ENCODE measurements around the gene CHRNB2. TPM values are rescaled to one million over a fixed set of nuclear protein-coding genes. Genes with fewer than 3 reads are reported as not detected.

The CHRNB2 gene
- total RNA-seq, 1 experiment from 2014 or later: 1.8 TPM

DNA sequence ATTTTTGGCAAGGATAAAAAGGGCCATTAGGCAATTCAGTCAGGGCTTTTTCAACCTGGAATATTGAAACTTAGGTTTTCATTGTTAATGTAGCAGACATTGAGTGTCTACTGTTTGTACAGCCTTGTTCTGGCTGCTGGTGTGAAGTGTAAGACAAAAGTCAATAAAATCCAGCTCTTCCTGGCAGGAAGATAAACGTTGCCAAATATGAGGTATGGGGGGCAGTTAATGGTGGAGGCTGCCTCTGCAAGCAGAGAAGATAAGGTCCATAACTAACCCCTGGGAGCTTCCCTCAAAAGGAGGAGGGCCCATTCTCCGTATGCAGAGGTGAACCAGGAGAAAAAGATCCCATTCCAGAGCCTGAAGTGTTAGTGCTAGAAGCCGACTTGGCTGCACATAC, 45.9 kb upstream of the CHRNB2 start:
- H2BK15ac ChIP-seq (ENCODE audit: low read depth, low read length): no peak overlapping the region
- no peak overlapping the region for H3K4me2 ChIP-seq (ENCODE audit: insufficient read depth, insufficient read length, low read length)
- H3K23ac ChIP-seq (ENCODE audit: insufficient read length, low read depth, low read length): no peak overlapping the region
- DNase-seq: no peak
- no peak overlapping the region for H3K18ac ChIP-seq (ENCODE audit: insufficient read length, low read depth, low read length)
- H2BK5ac ChIP-seq (ENCODE audit: insufficient read length, low read length): no peak overlapping the region
- no peak overlapping the region for H2AK5ac ChIP-seq (ENCODE audit: insufficient read length, low read length)
- H3K79me2 ChIP-seq (ENCODE audit: insufficient read depth, low read length): no peaks in the 10 kb centered on the region
- Mint-ChIP-seq H3K36me3 (ENCODE audit: insufficient read depth in 1 of 3, low read depth in 3 of 3) (no peaks in the 10 kb centered on the region), H3K9me3 (no peaks in the 10 kb centered on the region), H3K4me3 (no peak overlapping the region), H3K27me3 (ENCODE audit: low read depth) (peaks cover 13% of the 10 kb centered on the region), H3K27ac (no peak overlapping the region), H3K4me1 (no peaks in the 10 kb centered on the region)
- no peaks in the 10 kb centered on the region for H3K9me3 ChIP-seq (ENCODE audit: control insufficient read depth, low read depth, low read length)
- H2BK12ac ChIP-seq (ENCODE audit: insufficient read length, low read depth, low read length): no peak overlapping the region
- H3K4me1 ChIP-seq (ENCODE audit: insufficient read depth, low read length): no peaks in the 10 kb centered on the region
- no peak overlapping the region for H3K27ac ChIP-seq (ENCODE audit: insufficient read length, low read depth, low read length)
- H3K56ac ChIP-seq (ENCODE audit: insufficient read length, low read depth, low read length): no peak overlapping the region
- H3K79me1 ChIP-seq (ENCODE audit: insufficient read depth, low read depth, low read length, poor library complexity, severe bottlenecking): no peaks in the 10 kb centered on the region
- H2AFZ ChIP-seq (ENCODE audit: low read length): no peak overlapping the region
- no peaks in the 10 kb centered on the region for H3K27me3 ChIP-seq (ENCODE audit: insufficient read depth, low read length)
- H3K9ac ChIP-seq (ENCODE audit: extremely low read depth, insufficient read length, low read length): no peak overlapping the region
- H3K14ac ChIP-seq (ENCODE audit: insufficient read depth, low read length): no peak overlapping the region
- no peak overlapping the region for H3T11ph ChIP-seq (ENCODE audit: low read length)
- no peaks in the 10 kb centered on the region for H4K20me1 ChIP-seq (ENCODE audit: control insufficient read depth, insufficient read depth, insufficient read length)
- TF ChIP-seq, protein P1, sequence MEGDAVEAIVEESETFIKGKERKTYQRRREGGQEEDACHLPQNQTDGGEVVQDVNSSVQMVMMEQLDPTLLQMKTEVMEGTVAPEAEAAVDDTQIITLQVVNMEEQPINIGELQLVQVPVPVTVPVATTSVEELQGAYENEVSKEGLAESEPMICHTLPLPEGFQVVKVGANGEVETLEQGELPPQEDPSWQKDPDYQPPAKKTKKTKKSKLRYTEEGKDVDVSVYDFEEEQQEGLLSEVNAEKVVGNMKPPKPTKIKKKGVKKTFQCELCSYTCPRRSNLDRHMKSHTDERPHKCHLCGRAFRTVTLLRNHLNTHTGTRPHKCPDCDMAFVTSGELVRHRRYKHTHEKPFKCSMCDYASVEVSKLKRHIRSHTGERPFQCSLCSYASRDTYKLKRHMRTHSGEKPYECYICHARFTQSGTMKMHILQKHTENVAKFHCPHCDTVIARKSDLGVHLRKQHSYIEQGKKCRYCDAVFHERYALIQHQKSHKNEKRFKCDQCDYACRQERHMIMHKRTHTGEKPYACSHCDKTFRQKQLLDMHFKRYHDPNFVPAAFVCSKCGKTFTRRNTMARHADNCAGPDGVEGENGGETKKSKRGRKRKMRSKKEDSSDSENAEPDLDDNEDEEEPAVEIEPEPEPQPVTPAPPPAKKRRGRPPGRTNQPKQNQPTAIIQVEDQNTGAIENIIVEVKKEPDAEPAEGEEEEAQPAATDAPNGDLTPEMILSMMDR (conservative IDR thresholded peaks at IDR 0.05): no peak
- no peak overlapping the region for H4K91ac ChIP-seq (ENCODE audit: insufficient read length, low read depth, low read length)
- H3K4ac ChIP-seq (ENCODE audit: low read depth, low read length): no peak overlapping the region
- no peak overlapping the region for H4K5ac ChIP-seq (ENCODE audit: insufficient read length, low read depth, low read length)
- no CpG with 5 or more reads among the region's 3 CpGs for WGBS (ENCODE audit: extremely low coverage, insufficient read length, low lambda C conversion rate)
- no peaks in the 10 kb centered on the region for H3K23me2 ChIP-seq (ENCODE audit: insufficient read length, low read depth, low read length, poor library complexity, severe bottlenecking)
- H4K8ac ChIP-seq (replicated peaks; ENCODE audit: insufficient read length, low read depth, low read length): no peak overlapping the region
- H2BK20ac ChIP-seq (ENCODE audit: low read depth, low read length, poor library complexity, severe bottlenecking): no peak overlapping the region
- no peak overlapping the region for H2BK120ac ChIP-seq (ENCODE audit: low read depth, low read length, poor library complexity, severe bottlenecking)
